A673 (cell line): ENCODE measurements around the gene RPS6KA5. TPM values are rescaled to one million over a fixed set of nuclear protein-coding genes. Genes with fewer than 3 reads are reported as not detected.
"Not testable (repeated sequence)": the region's sequence is repeated elsewhere in the genome, so short reads cannot be mapped to it uniquely, and the experiment has no call there.

ENCODE experiments used
- BruUV-seq: library from RNA; stranded (reverse); fragments of 400-500 nt; replicated peaks from 2 replicates; lab custom pipeline; 2021; lab: Mats Ljungman, UMichigan
- CTCF ChIA-PET: fragments of 300-600 bp; sonication (Branson Sonifier 250); formaldehyde crosslinking; loops from one replicate; lab custom pipeline; 2022; ENCODE audit warnings: antibody characterized with exemption; lab: Charles Lee
- POLR2A ChIA-PET: fragments of 300-600 bp; sonication (Branson Sonifier 250); formaldehyde crosslinking; loops from one replicate; lab custom pipeline; 2022; ENCODE audit warnings: antibody characterized with exemption; ENCODE audit not compliant: low non-redundant PET; lab: Charles Lee
- DNase-seq: peaks from one replicate; pipeline ENCODE4 v3.0.0-alpha.2; 2015; ENCODE audit warnings: low spot score
- H3K27ac ChIP-seq: fragments of 200-600 bp; sonication (generic); 2 replicates; pipeline ENCODE4 v1.5.1; 2016; ENCODE audit warnings: mixed run types, low read depth, mild to moderate bottlenecking, mixed read lengths, antibody characterized with exemption, low read length; ENCODE audit not compliant: poor library complexity, severe bottlenecking
- H3K27me3 ChIP-seq: fragments of 200-600 bp; sonication (generic); replicated peaks from 2 replicates; pipeline ENCODE4 v1.6.1; 2017; ENCODE audit warnings: mixed run types, low read depth, mild to moderate bottlenecking, mixed read lengths, antibody characterized with exemption, low read length; ENCODE audit not compliant: insufficient read depth, poor library complexity
- H3K36me3 ChIP-seq: fragments of 200-600 bp; sonication (generic); 2 replicates; pipeline ENCODE4 v1.6.1; 2016; ENCODE audit warnings: mixed run types, mild to moderate bottlenecking, mixed read lengths, antibody characterized with exemption, low read length; ENCODE audit not compliant: insufficient read depth, poor library complexity, severe bottlenecking
- H3K4me1 ChIP-seq: fragments of 200-600 bp; sonication (generic); 2 replicates; pipeline ENCODE4 v1.6.1; 2017; ENCODE audit warnings: mixed run types, mild to moderate bottlenecking, mixed read lengths, antibody characterized with exemption, low read length; ENCODE audit not compliant: insufficient read depth, poor library complexity, severe bottlenecking
- H3K4me3 ChIP-seq: fragments of 200-600 bp; sonication (generic); 2 replicates; pipeline ENCODE4 v1.5.1; 2016; ENCODE audit warnings: low read depth, mixed run types, mild to moderate bottlenecking, mixed read lengths, low read length; ENCODE audit not compliant: poor library complexity, severe bottlenecking
- H3K9me3 ChIP-seq: fragments of 200-600 bp; sonication (generic); 2 replicates; pipeline ENCODE4 v1.6.1; 2016; ENCODE audit warnings: mixed run types, low read depth, mild to moderate bottlenecking, mixed read lengths, antibody characterized with exemption, low read length; ENCODE audit not compliant: poor library complexity, severe bottlenecking
- CTCF ChIP-seq: fragments of 300-800, 200-600 bp; sonication (generic); conservative IDR thresholded peaks from 2 replicates; pipeline ENCODE4 v1.5.1; 2017; ENCODE audit warnings: low read depth, mild to moderate bottlenecking, antibody characterized with exemption, low read length, moderate library complexity, mixed read lengths
- EZH2 ChIP-seq: fragments of 200-600 bp; sonication (generic); IDR thresholded peaks from 2 replicates; pipeline ENCODE4 v1.6.1; 2017; ENCODE audit warnings: borderline replicate concordance, low read depth, mild to moderate bottlenecking, mixed read lengths, antibody characterized with exemption, low read length; ENCODE audit not compliant: poor library complexity, severe bottlenecking
- intact Hi-C: fragments of 100-400 bp; cut with micrococcal nuclease; formaldehyde crosslinking; loops from one replicate; pipeline ENCODE4 v1.10.0; 2022; ENCODE audit not compliant: unreplicated experiment
- total RNA-seq: library from RNA; stranded (reverse); gene quantifications from 2 replicates; pipeline ENCODE4 v1.2.3, GENCODE V29; 2021

The RPS6KA5 gene
- total RNA-seq, 1 experiment from 2014 or later: 7.6 TPM

GRCh38 chr14:90940318-90940962 is 120.0 kb downstream of the RPS6KA5 start:
- Histone ChIP-seq H3K27ac (no peak overlapping the region), H3K9me3 (peaks cover 20% of the 10 kb centered on the region), H3K4me1 (no peaks in the 10 kb centered on the region), H3K36me3 (no peaks in the 10 kb centered on the region), H3K4me3 (no peak overlapping the region), H3K27me3 (no peaks in the 10 kb centered on the region)
- DNase-seq: no peak
- BruUV-seq: no TSS peak
- POLR2A ChIA-PET: no interaction called here
- TF ChIP-seq EZH2 (no peak), CTCF (no peak)
- intact Hi-C loops: no loop called here
- CTCF ChIA-PET: no interaction called here

- peaks cover 20% of the 10 kb centered on the region for H3K9me3 ChIP-seq
- H3K4me3 ChIP-seq, H3K4me1 ChIP-seq, H3K27me3 ChIP-seq, intact Hi-C loops, DNase-seq, CTCF ChIA-PET, BruUV-seq, POLR2A ChIA-PET, H3K27ac ChIP-seq, H3K36me3 ChIP-seq: not testable (repeated sequence)
Observed at GRCh38 chr14:90939252-90939795, 121.1 kb downstream of the RPS6KA5 start.

- intact Hi-C loops: no loop called here
- ChIA-PET POLR2A (no interaction called here), CTCF (no interaction called here)
- no peak for TF ChIP-seq EZH2
- TF ChIP-seq CTCF: no peak
- no peaks in the 10 kb centered on the region for H3K27me3 ChIP-seq
- DNase-seq: no peak
- no peaks in the 10 kb centered on the region for H3K36me3 ChIP-seq
- H3K4me1 ChIP-seq: no peaks in the 10 kb centered on the region
- H3K27ac ChIP-seq: no peak overlapping the region
- no peak overlapping the region for H3K4me3 ChIP-seq
- BruUV-seq: no TSS peak
- peaks cover 20% of the 10 kb centered on the region for H3K9me3 ChIP-seq
Observed at GRCh38 chr14:90938615-90939014, 121.8 kb downstream of the RPS6KA5 start.

- Histone ChIP-seq H3K4me3 (no peak overlapping the region), H3K36me3 (no peaks in the 10 kb centered on the region), H3K9me3 (peaks cover 20% of the 10 kb centered on the region), H3K27ac (no peak overlapping the region), H3K4me1 (no peaks in the 10 kb centered on the region), H3K27me3 (no peaks in the 10 kb centered on the region)
- CTCF ChIA-PET: no interaction called here
- BruUV-seq: no TSS peak
- no peak for TF ChIP-seq EZH2
- TF ChIP-seq CTCF: no peak
- intact Hi-C loops: no loop called here
- POLR2A ChIA-PET: no interaction called here
- DNase-seq: no peak
Observed at GRCh38 chr14:90936757-90937440, 123.5 kb downstream of the RPS6KA5 start.
